GM19395 (cell line): ENCODE data around the gene PKP1.

ENCODE experiments used
- ATAC-seq: cut with Tn5 transposase; IDR thresholded peaks from one replicate; pipeline ENCODE4 v1.9.1; 2021; ENCODE audit warnings: mild to moderate bottlenecking, moderate library complexity; ENCODE audit not compliant: unreplicated experiment

Gene PKP1

GRCh38 chr1:201327687-201328240 lies 44.5 kb downstream of the PKP1 start:
- no peak for ATAC-seq

GRCh38 chr1:201328576-201328975 lies 45.3 kb downstream of the PKP1 start:
- no peak for ATAC-seq

- ATAC-seq: no peak
These were observed 46.0 kb downstream of the PKP1 start for GRCh38 chr1:201329286-201329685.

- ATAC-seq: no peak
These were observed 46.5 kb downstream of the PKP1 start for GRCh38 chr1:201329801-201330200.

GRCh38 chr1:201330541-201330940 lies 47.2 kb downstream of the PKP1 start:
- no peak for ATAC-seq

DNA sequence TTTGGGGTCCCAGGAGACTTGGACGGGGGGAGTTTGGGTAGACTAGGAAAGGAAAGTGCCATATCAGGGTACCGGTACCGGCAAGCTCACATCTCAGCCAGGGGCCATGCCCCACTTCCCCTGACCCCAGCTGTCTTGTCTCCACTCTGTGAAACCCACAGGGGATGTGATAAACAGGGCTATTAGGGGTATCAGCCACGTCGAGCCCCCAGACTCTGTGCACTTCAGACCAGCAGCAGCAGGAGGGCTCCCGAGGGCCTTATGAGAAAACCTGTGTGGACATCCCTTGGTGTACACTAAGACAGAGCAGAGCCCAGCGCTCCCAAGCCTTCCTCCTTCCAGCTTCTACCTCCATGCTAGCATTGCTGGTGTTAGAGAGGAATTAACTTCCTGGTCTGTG lies 47.9 kb downstream of the PKP1 start:
- no peak for ATAC-seq

DNA sequence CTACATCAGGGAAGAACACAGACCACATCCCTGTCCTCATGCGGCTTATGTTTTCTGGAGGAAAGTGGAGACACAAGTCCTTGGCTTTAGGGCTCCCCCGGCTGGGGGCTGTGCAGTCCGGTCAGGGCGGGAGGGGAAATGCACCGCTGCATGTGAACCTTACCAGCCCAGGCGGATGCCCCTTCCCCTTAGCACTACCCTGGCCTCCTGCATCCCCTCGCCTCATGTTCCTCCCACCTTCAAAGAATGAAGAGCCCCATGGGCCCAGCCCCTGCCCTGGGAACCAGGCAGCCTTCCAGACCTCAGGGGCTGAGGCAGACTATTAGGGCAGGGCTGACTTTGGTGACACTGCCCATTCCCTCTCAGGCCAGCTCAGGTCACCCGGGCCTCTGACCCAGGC lies 48.7 kb downstream of the PKP1 start:
- ATAC-seq: no peak

GRCh38 chr1:201332616-201333335 lies 49.5 kb downstream of the PKP1 start:
- no peak for ATAC-seq

- ATAC-seq: no peak
These were observed 51.2 kb downstream of the PKP1 start for GRCh38 chr1:201334325-201335173.

DNA sequence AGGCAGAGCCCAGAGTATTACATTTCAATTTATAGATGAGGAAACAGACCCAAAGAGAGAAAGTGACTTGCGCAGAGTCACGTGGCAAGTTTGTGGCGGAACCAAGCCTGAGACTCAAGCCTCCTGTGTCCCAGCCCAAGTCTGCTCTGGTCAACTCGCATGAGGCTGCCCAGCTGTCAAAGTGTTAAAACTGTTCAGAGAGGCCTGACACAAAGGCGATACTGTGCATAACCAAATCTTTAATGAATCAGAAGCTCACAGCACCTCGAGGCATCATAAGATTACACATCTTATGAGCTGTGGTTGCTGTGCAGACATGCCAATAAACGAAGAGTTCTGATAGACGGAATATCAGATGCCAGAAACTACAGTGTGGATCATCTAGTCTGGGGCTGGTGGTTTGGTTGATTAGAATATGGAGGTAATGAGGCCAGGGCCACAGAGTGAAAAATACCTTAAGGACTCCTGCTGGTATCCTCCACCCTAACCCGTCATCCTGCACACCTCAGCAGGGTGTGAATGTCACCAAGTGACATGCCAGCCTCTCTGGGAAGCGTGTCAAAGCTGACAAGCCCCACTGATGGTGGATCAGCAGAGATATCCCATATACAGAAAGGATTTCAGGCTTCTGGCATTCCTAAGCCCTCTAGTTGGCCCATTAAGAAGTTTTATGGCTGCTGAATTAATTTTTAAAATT lies 52.0 kb downstream of the PKP1 start:
- ATAC-seq: no peak

GRCh38 chr1:201335901-201336300 lies 52.6 kb downstream of the PKP1 start:
- ATAC-seq: no peak

DNA sequence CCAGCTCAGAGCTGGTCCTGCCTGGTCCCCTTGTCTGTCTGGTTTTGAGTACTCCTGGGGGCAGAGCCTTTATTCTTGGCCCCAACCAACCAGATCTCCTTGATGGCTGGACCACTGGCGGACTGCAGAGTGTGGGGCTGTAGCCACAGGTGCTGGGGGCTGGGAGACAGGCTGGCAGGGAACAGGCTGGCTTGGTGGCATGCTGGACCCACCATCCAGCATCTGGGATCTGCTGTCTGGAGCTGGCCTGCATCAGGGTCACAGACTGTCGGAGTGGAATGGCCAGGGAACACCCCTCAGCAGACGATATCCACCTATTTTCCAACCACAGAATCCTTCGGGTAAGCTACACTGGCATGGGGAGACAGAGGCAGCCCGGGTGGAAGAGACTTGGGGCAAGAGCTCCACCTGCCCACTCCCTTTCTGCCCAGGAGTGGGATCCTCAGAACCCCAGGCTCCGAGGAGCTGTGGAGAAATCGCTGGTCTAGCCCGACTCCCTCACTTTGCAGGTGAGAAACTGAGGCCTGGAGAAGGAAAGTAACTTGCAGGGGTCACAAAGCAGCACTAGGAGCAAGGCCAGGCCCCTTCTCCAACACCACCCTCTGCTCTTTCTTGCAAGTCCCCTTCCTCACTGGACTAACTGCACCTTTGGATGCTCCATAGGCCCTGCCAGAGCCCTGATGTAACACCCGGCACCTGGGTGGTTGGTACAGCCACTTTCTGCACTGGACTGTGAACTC lies 53.6 kb downstream of the PKP1 start:
- no peak for ATAC-seq

DNA sequence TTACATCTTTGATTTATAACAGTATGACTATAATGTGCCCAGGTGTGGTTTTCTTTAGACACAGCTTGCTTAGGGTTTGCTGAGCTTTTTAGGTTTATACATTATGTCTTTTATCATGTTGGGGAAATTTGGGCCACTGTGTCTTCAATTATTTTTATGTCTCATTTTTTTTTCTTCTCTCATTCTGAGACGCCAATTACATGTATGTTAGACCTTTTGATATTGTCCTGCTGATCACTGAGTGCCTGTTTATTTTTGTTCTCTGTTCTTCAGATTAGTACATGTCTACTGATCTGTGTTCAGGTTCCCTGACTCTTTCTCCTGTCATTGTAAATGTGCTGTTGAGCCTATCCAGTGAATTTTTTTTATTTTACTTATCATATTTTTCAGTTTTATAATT lies 58.1 kb downstream of the PKP1 start:
- no peak for ATAC-seq

- no peak for ATAC-seq
These were observed 61.1 kb downstream of the PKP1 start for GRCh38 chr1:201344206-201345080.

GRCh38 chr1:201345081-201345355 lies 61.7 kb downstream of the PKP1 start:
- no peak for ATAC-seq

DNA sequence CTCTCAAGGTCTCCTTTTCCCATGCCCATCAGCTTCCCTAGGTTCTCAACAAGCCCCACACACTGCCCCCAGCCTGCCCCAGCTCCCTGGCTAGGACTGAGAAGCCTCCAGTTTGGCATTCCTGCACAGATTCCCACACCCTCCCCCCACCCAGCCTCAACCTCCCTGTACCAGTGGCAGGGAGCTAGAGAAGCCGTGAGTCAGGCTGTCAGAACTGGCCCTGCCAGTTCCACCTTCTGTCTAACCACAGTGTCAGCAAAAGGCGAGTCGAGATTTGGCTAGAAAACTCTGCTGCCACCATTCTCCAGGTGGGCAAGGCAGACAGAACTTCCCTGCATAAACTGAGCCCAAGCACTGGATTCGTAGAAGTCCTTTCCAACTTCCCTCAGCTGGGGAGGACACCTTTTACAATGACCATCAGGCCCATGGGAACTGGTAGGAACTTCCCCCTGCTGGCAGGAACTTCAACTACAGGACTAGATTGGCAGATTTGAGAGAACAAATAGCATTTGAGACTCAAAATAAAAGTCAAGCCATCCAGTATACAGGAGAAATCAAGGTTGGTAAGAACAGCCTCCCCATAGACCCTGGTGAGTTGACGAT lies 63.1 kb downstream of the PKP1 start:
- ATAC-seq: no peak

GRCh38 chr1:201346987-201347386 lies 63.7 kb downstream of the PKP1 start:
- no peak for ATAC-seq

- ATAC-seq: no peak
These were observed 64.3 kb downstream of the PKP1 start for GRCh38 chr1:201347498-201348210.

GRCh38 chr1:201348211-201348566 lies 64.9 kb downstream of the PKP1 start:
- ATAC-seq: no peak
